HEK293 (cell line): Measurements from ENCODE around the gene EID2.

Experiments
- CTCF ChIP-seq: fragments of 450-650 bp; formaldehyde crosslinking; IDR thresholded peaks from 2 replicates; pipeline ENCODE4 v1.5.1; 2016; ENCODE audit warnings: missing biosample characterization, missing genetic modification characterization
- GLI4 ChIP-seq: fragments of 450-650 bp; formaldehyde crosslinking; IDR thresholded peaks from 2 replicates; pipeline ENCODE4 v1.5.1; 2016; ENCODE audit warnings: missing biosample characterization, missing genetic modification characterization
- KLF16 ChIP-seq: fragments of 450-650 bp; formaldehyde crosslinking; IDR thresholded peaks from 2 replicates; pipeline ENCODE4 v1.5.1; 2017; ENCODE audit warnings: missing biosample characterization, missing genetic modification characterization
- PBX3 ChIP-seq: sonication (generic); formaldehyde crosslinking; IDR thresholded peaks from 2 replicates; pipeline ENCODE4 v1.8.1; 2022; ENCODE audit warnings: mild to moderate bottlenecking, moderate library complexity, missing genetic modification reagents
- REST ChIP-seq: fragments of 450-650 bp; formaldehyde crosslinking; IDR thresholded peaks from 2 replicates; pipeline ENCODE4 v1.5.1; 2016; ENCODE audit warnings: missing biosample characterization, missing genetic modification characterization
- ZNF23 ChIP-seq: fragments of 450-650 bp; formaldehyde crosslinking; IDR thresholded peaks from 2 replicates; pipeline ENCODE4 v1.5.1; 2016; ENCODE audit warnings: missing biosample characterization, missing genetic modification characterization, borderline replicate concordance
- ZNF513 ChIP-seq: fragments of 450-650 bp; IDR thresholded peaks from 2 replicates; pipeline ENCODE4 v1.5.1; 2018; ENCODE audit warnings: missing biosample characterization, missing genetic modification characterization
- ZNF777 ChIP-seq: fragments of 450-650 bp; formaldehyde crosslinking; IDR thresholded peaks from 2 replicates; pipeline ENCODE4 v1.5.1; 2017; ENCODE audit warnings: missing biosample characterization, missing genetic modification characterization, borderline replicate concordance

GRCh38 chr19:39568604-39569003 is 28.6 kb upstream of the EID2 start:
- TF ChIP-seq CTCF (tag by site-specific recombination): no peak
- no peak for TF ChIP-seq KLF16 (tag by site-specific recombination)
- TF ChIP-seq ZNF23 (tag by site-specific recombination): no peak
- TF ChIP-seq GLI4: no peak
- TF ChIP-seq ZNF513 (tag by site-specific recombination): no peak
- no peak for TF ChIP-seq PBX3 (CRISPR knock-in tag)
- no peak for TF ChIP-seq ZNF777 (tag by site-specific recombination)
- TF ChIP-seq REST (tag by site-specific recombination): no peak
